ENCODE data around the gene CACYBP. TPM values are rescaled to one million over a fixed set of nuclear protein-coding genes. Genes with fewer than 3 reads are reported as not detected.

CACYBP gene
- total and polyA plus RNA-seq, 2 of the 8 experiments (the other 6 are each of a cell fraction or from before 2014, with no cell fraction given) = 28.3 to 247 TPM

- no peak overlapping the region for H2BK120ac ChIP-seq (replicated peaks; ENCODE audit: low read depth, low read length)
- H3K14ac ChIP-seq (ENCODE audit: insufficient read length) = no peak overlapping the region
- H3K79me1 ChIP-seq (ENCODE audit: low read depth, low read length) = no peaks in the 10 kb centered on the region
- no peak overlapping the region for H4K5ac ChIP-seq (ENCODE audit: insufficient read length, low read depth, low read length)
- H2BK12ac ChIP-seq (ENCODE audit: low read depth, low read length) = no peak overlapping the region
- CTCF ChIA-PET (ENCODE audit: partially characterized antibody) = interaction anchor here (1.2 kb wide), 1 partner anchor 23 kb away, joined by 4 read pairs; no protein-coding TSS in a partner anchor
- no peak overlapping the region for H2BK15ac ChIP-seq (ENCODE audit: low read length)
- H3K18ac ChIP-seq (ENCODE audit: extremely low read depth, low read length) = no peak overlapping the region
- H4K91ac ChIP-seq (replicated peaks; ENCODE audit: insufficient read length, low read length) = no peak overlapping the region
- H3K4ac ChIP-seq (replicated peaks; ENCODE audit: insufficient read length, low read depth, low read length) = no peak overlapping the region
- H2AFZ ChIP-seq (ENCODE audit: low read length) = no peak overlapping the region
- H3K4me2 ChIP-seq (ENCODE audit: insufficient read depth in 1 of 2, low read depth in 2 of 2, low read length in 2 of 2) = no peak overlapping the region
- H3K27ac ChIP-seq (ENCODE audit: low read depth, low read length) = no peak overlapping the region
- H2BK5ac ChIP-seq (ENCODE audit: low read depth, low read length) = no peak overlapping the region
- H4K20me1 ChIP-seq (replicated peaks in 1 of 2; ENCODE audit: control insufficient read depth in 1 of 2, insufficient read depth in 2 of 2, low read length in 2 of 2) = peaks cover 2 to 3% of the 10 kb centered on the region in 2 experiments
- no peaks in the 10 kb centered on the region for H3K23me2 ChIP-seq (ENCODE audit: low read depth, low read length)
- H3K27me3 ChIP-seq (replicated peaks in 1 of 4; ENCODE audit: control insufficient read depth in 3 of 4, extremely low read depth in 1 of 4, insufficient read depth in 3 of 4, low read length in 3 of 4) = no peaks in the 10 kb centered on the region
- H3K4me1 ChIP-seq (replicated peaks in 1 of 4; ENCODE audit: control insufficient read depth in 3 of 4, insufficient read depth in 4 of 4, low read length in 3 of 4) = peaks cover 0 to 2% (median 0%) of the 10 kb centered on the region in 4 experiments; a peak in 1 of 7 replicates
- no peak overlapping the region for H4K8ac ChIP-seq (ENCODE audit: extremely low read depth, insufficient read depth, low read length)
- H3K56ac ChIP-seq (replicated peaks; ENCODE audit: insufficient read length, low read depth, low read length) = no peak overlapping the region
- FAIRE-seq (no peak), DNase-seq (ENCODE audit: low read depth in 1 of 2, low spot score in 2 of 2) (no peak)
- H3K23ac ChIP-seq (ENCODE audit: insufficient read length) = no peak overlapping the region
- no peak overlapping the region for H3K9ac ChIP-seq (replicated peaks in 1 of 4; ENCODE audit: extremely low read depth in 1 of 4, low read depth in 3 of 4, low read length in 3 of 4)
- POLR2A ChIA-PET (ENCODE audit: partially characterized antibody) = interaction anchor here (1.0 to 2.3 kb wide), 4 partner anchors 10 to 81 kb away, joined by 3 to 11 read pairs (median 4); no protein-coding TSS in a partner anchor
- no peak overlapping the region for H2AK5ac ChIP-seq (ENCODE audit: low read depth, low read length)
- peaks cover 0 to 14% of the 10 kb centered on the region in 2 experiments; a peak in 2 of 4 replicates for H3K79me2 ChIP-seq (ENCODE audit: control insufficient read depth in 1 of 2, insufficient read depth in 2 of 2, low read length in 2 of 2)
- no peaks in the 10 kb centered on the region for H3K9me3 ChIP-seq (ENCODE audit: insufficient read depth in 2 of 2, low read depth in 1 of 2, low read length in 1 of 2)
- H3K4me3 ChIP-seq (ENCODE audit: extremely low read depth in 1 of 4, insufficient read depth in 2 of 4, low read depth in 3 of 4, low read length in 4 of 4) = no peak overlapping the region
- no peak overlapping the region for H2BK20ac ChIP-seq (ENCODE audit: low read length)
- H3K36me3 ChIP-seq (ENCODE audit: control insufficient read depth in 2 of 4, insufficient read depth in 4 of 4, low read length in 3 of 4) = peaks cover 7 to 62% (median 12%) of the 10 kb centered on the region in 4 experiments
- 74% methylated on average over 6 of the region's 6 CpGs; no CpG with 5 or more reads in 1 of the 2 experiments for WGBS, 2 experiments (ENCODE audit: extremely low coverage in 1 of 2, insufficient coverage in 1 of 2, insufficient read length in 1 of 2, insufficient replicate concordance in 2 of 2, low coverage in 1 of 2, low lambda C conversion rate in 2 of 2, missing lambda C conversion rate in 1 of 2)
Observed at GRCh38 chr1:174964261-174964971, 35.3 kb upstream of the CACYBP start.
